Endothelial cell of umbilical vein (primary cell): ENCODE data around the gene CELSR1. TPM values are rescaled to one million over a fixed set of nuclear protein-coding genes. Genes with fewer than 3 reads are reported as not detected.

ENCODE experiments used
- BruUV-seq: library from RNA; stranded (reverse); fragments of 400-500 nt; replicated peaks from 2 replicates; lab custom pipeline; 2021; lab: Mats Ljungman, UMichigan
- CTCF ChIA-PET: fragments of 300-600, 350-600 bp; sonication (Branson Sonifier 250); formaldehyde crosslinking; loops from one replicate; lab custom pipeline; 2021; ENCODE audit warnings: antibody characterized with exemption, inconsistent platforms; lab: Charles Lee
- POLR2A ChIA-PET: fragments of 300-600, 350-600 bp; sonication (Branson Sonifier 250); formaldehyde crosslinking; loops from one replicate; lab custom pipeline; 2021; ENCODE audit warnings: antibody characterized with exemption, inconsistent platforms; lab: Charles Lee
- DNase-seq: peaks from one replicate; pipeline ENCODE4 v3.0.0-alpha.2; 2011; ENCODE audit warnings: low read depth, low spot score
- FAIRE-seq: peaks from 2 replicates; lab custom pipeline; 2011; peaks lifted over from hg19 to GRCh38; lab: Jason Lieb, UNC
- H2AFZ ChIP-seq: 2 replicates; pipeline ENCODE4 v1.6.0; 2012; ENCODE audit warnings: low read depth, low read length, control low read depth, inconsistent platforms
- H3K27ac ChIP-seq: 2 replicates; pipeline ENCODE4 v1.5.1; 2011; ENCODE audit warnings: low read depth, mild to moderate bottlenecking, control low read depth, low read length, moderate library complexity; ENCODE audit not compliant: insufficient read depth
- H3K27me3 ChIP-seq, 2 experiments: 2 replicates each; pipeline versions ENCODE4 v1.6.0 to v1.6.1; 2011; ENCODE audit warnings: low read length in 2 of 2, mixed read lengths in 1 of 2; ENCODE audit not compliant: control insufficient read depth in 2 of 2, insufficient read depth in 2 of 2
- H3K36me3 ChIP-seq, 2 experiments: 2 replicates in 1 of 2; 3 replicates in 1 of 2; pipeline ENCODE4 v1.5.1; 2011; ENCODE audit warnings: low read length in 2 of 2, mild to moderate bottlenecking in 1 of 2, moderate library complexity in 1 of 2; ENCODE audit not compliant: control insufficient read depth in 2 of 2, insufficient read depth in 2 of 2; ENCODE audit errors: extremely low read depth in 1 of 2
- H3K4me1 ChIP-seq: 3 replicates; pipeline ENCODE4 v1.5.1; 2011; ENCODE audit warnings: mild to moderate bottlenecking, low read length; ENCODE audit not compliant: control insufficient read depth, insufficient read depth; ENCODE audit errors: extremely low read depth
- H3K4me2 ChIP-seq: 2 replicates; pipeline ENCODE4 v1.6.1; 2011; ENCODE audit warnings: low read length, control low read depth, mixed read lengths; ENCODE audit not compliant: insufficient read depth
- H3K4me3 ChIP-seq, 3 experiments: fragments of 200-600 bp in 1 of 3; sonication (generic), shearing (Covaris generic) in 1 of 3; replicated peaks in 1 of 3; 2 replicates each; pipeline ENCODE4 v1.5.1; 2011 to 2016; ENCODE audit warnings: control low read depth in 3 of 3, low read length in 3 of 3, mild to moderate bottlenecking in 2 of 3, inconsistent platforms in 1 of 3, low read depth in 1 of 3, moderate library complexity in 1 of 3; ENCODE audit not compliant: insufficient read depth in 1 of 3
- H3K79me2 ChIP-seq: 2 replicates; pipeline ENCODE4 v1.6.0; 2012; ENCODE audit warnings: low read length, inconsistent platforms; ENCODE audit not compliant: control insufficient read depth, insufficient read depth
- H3K9ac ChIP-seq: replicated peaks from 2 replicates; pipeline ENCODE3; 2011; ENCODE audit warnings: low read length, control low read depth; ENCODE audit not compliant: insufficient read depth; ENCODE audit errors: extremely low read depth
- H3K9me1 ChIP-seq: replicated peaks from 3 replicates; pipeline ENCODE4 v1.6.0; 2011; ENCODE audit warnings: mild to moderate bottlenecking, low read length; ENCODE audit not compliant: control insufficient read depth, insufficient read depth; ENCODE audit errors: extremely low read depth
- H3K9me3 ChIP-seq: replicated peaks from 2 replicates; pipeline ENCODE4 v1.5.1; 2012; ENCODE audit warnings: low read length, inconsistent platforms; ENCODE audit not compliant: control insufficient read depth, insufficient read depth
- H4K20me1 ChIP-seq: replicated peaks from 2 replicates; pipeline ENCODE3; 2011; ENCODE audit warnings: mild to moderate bottlenecking, low read length; ENCODE audit not compliant: control insufficient read depth, insufficient read depth; ENCODE audit errors: extremely low read depth
- CTCF ChIP-seq, 2 donors: IDR thresholded peaks; 1 replicate in 1 of 2; 2 replicates in 1 of 2; pipeline ENCODE4 v1.5.1; 2011; ENCODE audit warnings: low read length in 2 of 2, mild to moderate bottlenecking in 2 of 2, moderate library complexity in 2 of 2, control low read depth in 1 of 2, inconsistent platforms in 1 of 2, low read depth in 1 of 2; ENCODE audit not compliant: insufficient read depth in 1 of 2; ENCODE audit errors: extremely low read depth in 1 of 2
- EZH2 ChIP-seq: IDR thresholded peaks from 2 replicates; pipeline ENCODE4 v1.6.1; 2012; ENCODE audit warnings: borderline replicate concordance, low read depth, mild to moderate bottlenecking, moderate library complexity, low read length, inconsistent platforms; ENCODE audit not compliant: severe bottlenecking
- FOS ChIP-seq: IDR thresholded peaks from 2 replicates; pipeline ENCODE4 v1.6.1; 2011; ENCODE audit warnings: mild to moderate bottlenecking, low read length, moderate library complexity, borderline replicate concordance; ENCODE audit not compliant: insufficient read depth
- GATA2 ChIP-seq: IDR thresholded peaks from 2 replicates; pipeline ENCODE4 v1.7.0; 2011; ENCODE audit warnings: low read depth, mild to moderate bottlenecking, moderate library complexity, mixed read lengths, low read length; ENCODE audit not compliant: insufficient read length, insufficient read depth
- JUN ChIP-seq: IDR thresholded peaks from 2 replicates; pipeline ENCODE4 v1.6.1; 2011; ENCODE audit warnings: borderline replicate concordance, low read depth; ENCODE audit not compliant: insufficient read length, insufficient read depth
- MAX ChIP-seq: IDR thresholded peaks from 2 replicates; pipeline ENCODE4 v1.6.1; 2011; ENCODE audit not compliant: insufficient read depth, insufficient read length
- MYC ChIP-seq: IDR thresholded peaks from one replicate; pipeline ENCODE4 v1.6.1; 2011; ENCODE audit warnings: mild to moderate bottlenecking, low read depth, low read length
- POLR2A ChIP-seq: IDR thresholded peaks from 2 replicates; pipeline ENCODE4 v1.6.1; 2012; ENCODE audit warnings: low read depth, mild to moderate bottlenecking, control low read depth, low read length
- POLR2AphosphoS5 ChIP-seq: IDR thresholded peaks from 2 replicates; pipeline ENCODE4 v1.6.1; 2012; ENCODE audit warnings: low read depth, mild to moderate bottlenecking, control low read depth, low read length, moderate library complexity; ENCODE audit not compliant: insufficient read depth
- dilution Hi-C: fragments of 300-500 bp; cut with MboI; formaldehyde crosslinking; loops from one replicate; pipeline ENCODE4 v1.15.0; 2019; ENCODE audit warnings: low sequenced_read_pairs; ENCODE audit not compliant: extremely low pct_ligation_motif_present
- intact Hi-C: fragments of 100-400 bp; cut with micrococcal nuclease; formaldehyde crosslinking; loops from one replicate; pipeline ENCODE4 v1.10.0; 2022
- polyA plus RNA-seq, 4 experiments: library from polyadenylated mRNA; depleted of rRNA in 3 of 4; stranded (reverse) in 3 of 4; unstranded in 1 of 4; fragments of >200 nt; gene quantifications; 2 replicates each; pipeline versions ENCODE4 v1.2.1 to v1.2.3, GENCODE V29; 2011 to 2012; ENCODE audit warnings: missing spikeins in 1 of 4
- total RNA-seq: library from RNA; stranded (reverse); gene quantifications from 2 replicates; pipeline ENCODE4 v1.2.3, GENCODE V29; 2021

CELSR1 gene
- total and polyA plus RNA-seq, 2 donors (not counting 3 experiments of a cell fraction or from before 2014, with no cell fraction given), result 3.7 to 5.4 TPM

GRCh38 chr22:46586531-46587011 lies 49.2 kb upstream of the CELSR1 start:
- ChIA-PET CTCF (no interaction called here), POLR2A (no interaction called here)
- intact Hi-C loops, result no loop called here

More at GRCh38 chr22:46586531-46587011, 49.2 kb upstream of the CELSR1 start:
- H3K9me3 ChIP-seq, result no peaks in the 10 kb centered on the region
- H3K27ac ChIP-seq, result no peak overlapping the region
- no peaks in the 10 kb centered on the region for H3K9me1 ChIP-seq
- no TSS peak for BruUV-seq
- no peak for TF ChIP-seq MAX
- TF ChIP-seq JUN, result no peak
- TF ChIP-seq MYC, result no peak
- TF ChIP-seq CTCF (IDR thresholded peaks at IDR 0.05; ENCODE audit: extremely low read depth in 1 of 2, insufficient read depth in 1 of 2, low read depth in 1 of 2, low read length in 2 of 2), result no peak
- no peak for TF ChIP-seq POLR2A
- TF ChIP-seq FOS, result no peak
- no peak for TF ChIP-seq GATA2
- no peak for TF ChIP-seq POLR2AphosphoS5
- TF ChIP-seq EZH2, result no peak
- no peak overlapping the region for H2AFZ ChIP-seq
- H3K27me3 ChIP-seq, result peaks cover 0 to 1% of the 10 kb centered on the region in 2 experiments
- FAIRE-seq (no peak), DNase-seq (no peak)
- H3K4me1 ChIP-seq, result no peaks in the 10 kb centered on the region
- no peaks in the 10 kb centered on the region for H4K20me1 ChIP-seq
- no peak overlapping the region for H3K9ac ChIP-seq
- H3K4me3 ChIP-seq, result no peak overlapping the region
- no peaks in the 10 kb centered on the region for H3K36me3 ChIP-seq
- H3K4me2 ChIP-seq, result no peak overlapping the region
- no peaks in the 10 kb centered on the region for H3K79me2 ChIP-seq
- dilution Hi-C loops, result no loop called here
